NCI-H2196 (cell line): ENCODE measurements around the gene FBF1.
A peak's percentile ranks its signal among the peaks of the same experiment; 100 is the strongest.
"Not testable (repeated sequence)": the region's sequence is repeated elsewhere in the genome, so short reads cannot be mapped to it uniquely, and the experiment has no call there.

Experiments used
- DNase-seq: peaks from one replicate; lab custom pipeline; 2025; ENCODE audit not compliant: unreplicated experiment; lab: John Stamatoyannopoulos, UW

Gene FBF1, protein sequence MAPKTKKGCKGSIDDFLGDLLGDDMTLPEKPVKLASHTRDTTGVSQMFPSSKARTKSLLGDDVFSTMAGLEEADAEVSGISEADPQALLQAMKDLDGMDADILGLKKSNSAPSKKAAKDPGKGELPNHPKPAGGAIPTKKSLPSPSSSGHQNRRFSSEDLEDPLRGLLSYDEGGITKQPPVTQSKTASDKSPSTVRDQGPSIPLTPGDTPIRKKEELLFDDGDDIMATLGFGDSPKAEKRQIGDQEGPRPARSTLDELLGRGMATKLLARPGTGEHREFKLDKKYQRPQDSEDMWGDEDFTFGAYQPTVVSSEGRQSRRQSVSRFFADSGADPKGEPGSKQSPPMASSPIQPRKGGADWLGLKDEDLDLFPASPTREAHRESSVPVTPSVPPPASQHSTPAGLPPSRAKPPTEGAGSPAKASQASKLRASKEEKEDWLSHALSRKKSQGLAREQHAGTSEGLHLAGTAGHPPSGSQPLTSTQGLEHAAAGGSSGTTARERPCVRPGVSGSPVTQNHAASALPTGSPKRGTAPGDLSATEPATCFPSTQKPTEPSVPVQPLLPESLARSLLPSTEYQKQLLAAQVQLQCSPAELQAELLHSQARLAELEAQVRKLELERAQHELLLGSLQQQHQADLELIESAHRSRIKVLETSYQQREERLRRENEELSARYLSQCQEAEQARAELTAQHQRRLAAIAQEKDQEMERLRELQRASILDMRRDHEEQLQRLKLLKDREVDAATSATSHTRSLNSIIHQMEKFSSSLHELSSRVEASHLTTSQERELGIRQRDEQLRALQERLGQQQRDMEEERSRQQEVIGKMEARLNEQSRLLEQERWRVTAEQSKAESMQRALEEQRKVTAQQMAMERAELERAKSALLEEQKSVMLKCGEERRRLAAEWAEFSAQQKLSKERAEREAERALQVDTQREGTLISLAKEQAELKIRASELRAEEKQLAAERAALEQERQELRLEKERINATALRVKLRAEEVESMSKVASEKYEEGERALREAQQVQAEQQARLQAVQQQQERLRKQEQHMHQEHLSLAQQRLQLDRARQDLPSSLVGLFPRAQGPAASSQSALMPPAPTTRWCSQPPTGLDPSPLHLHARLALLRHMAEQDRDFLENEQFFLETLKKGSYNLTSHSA

DNA sequence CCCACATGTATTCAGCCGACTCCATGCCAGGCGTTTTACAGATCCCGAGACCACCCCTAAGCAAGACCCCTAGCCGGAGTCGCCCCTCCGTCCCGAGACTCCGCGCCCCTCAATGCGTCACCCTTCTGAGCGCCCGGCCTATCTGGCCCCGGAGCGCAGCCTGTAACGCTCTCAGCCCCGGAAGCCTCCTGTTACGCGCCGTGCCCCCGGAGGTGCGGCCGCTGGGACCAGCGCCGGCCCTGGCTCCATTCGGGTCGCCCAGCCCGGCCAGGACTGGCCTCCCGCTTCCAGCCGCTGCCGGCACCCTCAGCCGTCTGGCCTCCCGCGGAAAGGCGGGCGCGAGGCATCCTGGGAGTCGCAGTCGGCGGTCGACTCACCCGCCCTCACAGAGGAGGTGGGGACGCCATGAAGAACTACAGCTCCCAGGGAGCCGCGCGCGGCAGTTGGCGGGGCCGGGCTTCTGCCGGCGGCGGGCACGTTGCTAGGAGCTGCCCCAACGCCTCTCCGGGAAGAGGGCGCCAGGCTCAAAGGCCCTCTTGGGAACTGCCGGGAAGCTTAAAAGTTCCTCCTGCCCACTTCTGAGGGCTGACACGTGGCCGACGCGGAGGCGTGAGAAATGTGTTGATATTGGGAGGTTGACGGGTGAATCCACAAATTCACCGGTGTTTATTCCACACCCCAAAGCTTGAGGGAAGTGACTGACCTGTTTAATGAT is at the start of gene FBF1:
Gene FBF1 (minus strand): TSS at position 316 of the 715 bp plus-strand sequence. CDS start 2,893 bp downstream, outside the sequence.
- DNase-seq: peak; percentile 99

DNA sequence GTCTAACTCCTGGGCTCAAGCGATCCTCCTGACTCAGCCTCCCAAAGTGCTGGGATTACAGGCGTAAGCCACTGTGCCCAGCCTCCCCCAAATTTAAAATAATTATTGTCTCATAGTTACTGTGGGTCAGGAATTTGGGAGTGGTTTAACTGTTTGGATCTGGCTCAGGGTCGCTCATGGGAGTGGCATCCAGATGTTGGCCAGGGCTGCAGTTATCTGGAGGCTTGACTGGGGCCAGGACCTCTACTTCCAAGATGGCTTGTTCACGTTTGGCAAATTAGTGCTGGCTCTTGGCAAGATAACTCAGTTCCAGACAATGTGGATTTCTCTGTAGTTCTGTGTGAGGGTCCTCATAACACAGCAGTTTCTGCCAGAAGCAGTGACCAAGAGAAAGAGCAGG is 46.2 kb upstream of the FBF1 start:
- DNase-seq: no peak

DNA sequence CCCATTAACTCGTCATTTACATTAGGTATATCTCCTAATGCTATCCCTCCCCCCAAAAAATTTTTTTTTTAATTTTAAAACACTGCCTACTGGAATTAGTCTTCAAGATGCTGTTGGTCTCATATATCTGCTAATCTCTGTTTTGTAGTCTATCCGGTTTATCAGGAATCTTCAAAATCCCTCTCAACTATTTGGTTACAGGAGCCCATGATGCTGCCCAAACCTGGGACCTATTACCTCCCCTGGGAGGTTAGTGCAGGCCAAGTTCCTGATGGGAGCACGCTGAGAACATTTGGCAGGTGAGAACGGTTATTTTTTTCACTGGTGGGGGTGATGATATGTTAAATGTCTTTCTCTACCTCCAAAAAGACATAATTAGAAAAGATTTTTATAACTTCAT is 45.1 kb upstream of the FBF1 start:
- no peak for DNase-seq

DNA sequence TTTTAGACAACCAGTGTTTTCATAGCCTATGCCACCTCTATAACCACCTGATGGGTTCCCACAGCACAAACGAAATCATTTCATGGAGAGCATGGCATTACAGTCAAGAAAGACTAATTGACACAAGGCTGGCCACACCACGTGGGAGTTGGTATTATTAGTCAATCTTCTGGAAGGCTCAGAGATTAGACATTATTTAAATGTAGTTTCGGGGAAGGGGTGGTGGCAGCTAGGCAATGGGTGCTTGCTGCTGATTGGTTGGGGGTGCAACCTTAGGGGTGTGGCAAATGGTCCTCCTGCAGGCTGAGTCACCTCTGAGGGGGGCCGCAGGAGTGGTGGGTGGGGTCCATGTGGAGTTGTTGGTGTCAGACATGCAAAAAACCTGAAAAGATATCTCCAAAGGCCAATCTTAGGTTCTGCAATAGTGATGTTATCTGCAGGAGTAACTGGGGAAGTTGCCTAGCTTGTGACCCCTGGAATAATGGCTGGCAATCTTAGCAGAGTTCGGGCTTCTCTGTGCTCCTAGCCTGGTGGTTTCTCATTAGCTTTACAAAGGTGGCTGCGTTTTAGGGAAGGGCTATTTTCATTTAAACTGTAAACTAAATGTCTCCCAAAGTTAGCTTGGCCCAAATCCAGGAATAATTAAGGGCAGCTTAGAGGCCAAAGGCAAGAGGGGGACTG is 42.8 kb upstream of the FBF1 start:
- no peak for DNase-seq

DNA sequence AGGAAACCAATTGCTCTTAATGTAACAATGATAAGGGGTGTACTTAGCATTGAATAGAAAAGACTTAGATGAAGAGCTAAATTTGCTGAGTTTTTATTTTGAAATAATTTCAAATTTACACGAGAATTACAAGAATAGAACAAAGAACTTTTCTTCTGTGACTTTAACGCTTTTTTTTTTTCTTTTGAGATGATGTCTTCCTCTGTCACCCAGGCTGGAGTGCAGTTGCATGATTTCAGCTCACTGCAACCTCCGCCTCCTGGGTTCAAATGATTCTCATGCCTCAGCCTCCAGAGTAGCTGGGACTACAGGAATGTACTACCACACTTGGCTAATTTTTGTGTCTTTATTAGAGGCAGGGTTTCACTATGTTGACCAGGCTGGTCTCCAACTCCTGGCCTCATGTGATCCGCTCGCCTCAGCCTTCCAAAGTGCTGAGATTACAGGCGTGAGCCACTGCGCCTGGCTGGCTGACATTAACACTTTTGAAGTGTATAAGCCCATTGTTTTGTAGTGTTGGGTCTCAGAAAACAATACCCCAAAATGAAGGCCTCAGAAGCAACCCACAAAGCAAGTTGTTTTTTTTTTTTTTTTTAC is 40.3 kb upstream of the FBF1 start:
- DNase-seq: no peak

DNA sequence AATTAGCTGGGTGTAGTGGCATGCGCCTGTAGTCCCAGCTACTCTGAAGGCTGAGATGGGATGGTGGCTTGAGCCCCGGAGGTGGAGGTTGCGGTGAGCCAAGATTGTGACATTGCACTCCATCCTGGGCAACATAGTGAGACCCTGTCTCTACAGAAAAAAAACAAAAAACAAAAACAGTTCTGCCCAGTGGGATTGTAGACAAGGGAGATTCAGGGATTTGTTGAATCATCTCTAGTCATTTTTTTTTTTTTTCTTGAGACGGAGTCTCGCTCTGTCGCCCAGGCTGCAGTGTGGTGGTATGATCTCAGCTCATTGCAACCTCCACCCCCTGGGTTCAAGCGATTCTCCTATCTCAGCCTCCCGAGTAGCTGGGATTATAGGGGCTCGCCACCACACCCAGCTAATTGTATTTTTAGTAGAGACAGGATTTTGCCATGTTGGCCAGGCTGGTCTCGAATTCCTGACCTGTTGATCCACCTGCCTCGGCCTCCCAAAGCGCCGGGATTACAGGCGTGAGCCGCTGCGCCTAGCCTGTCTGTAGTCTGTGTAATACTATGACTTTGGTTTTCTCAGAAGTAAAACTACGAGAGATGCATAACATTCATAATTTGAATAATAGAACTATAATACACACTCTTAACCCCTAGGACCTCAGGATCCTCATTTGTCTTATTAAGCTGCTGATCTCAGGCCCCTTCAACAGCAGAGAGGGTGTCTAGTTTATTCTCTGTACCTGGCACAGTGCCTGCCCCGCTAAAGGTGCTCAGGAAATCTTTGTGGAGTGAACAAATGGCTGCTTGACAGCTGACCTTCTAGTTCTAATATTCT is 39.6 kb upstream of the FBF1 start:
- DNase-seq: no peak

DNA sequence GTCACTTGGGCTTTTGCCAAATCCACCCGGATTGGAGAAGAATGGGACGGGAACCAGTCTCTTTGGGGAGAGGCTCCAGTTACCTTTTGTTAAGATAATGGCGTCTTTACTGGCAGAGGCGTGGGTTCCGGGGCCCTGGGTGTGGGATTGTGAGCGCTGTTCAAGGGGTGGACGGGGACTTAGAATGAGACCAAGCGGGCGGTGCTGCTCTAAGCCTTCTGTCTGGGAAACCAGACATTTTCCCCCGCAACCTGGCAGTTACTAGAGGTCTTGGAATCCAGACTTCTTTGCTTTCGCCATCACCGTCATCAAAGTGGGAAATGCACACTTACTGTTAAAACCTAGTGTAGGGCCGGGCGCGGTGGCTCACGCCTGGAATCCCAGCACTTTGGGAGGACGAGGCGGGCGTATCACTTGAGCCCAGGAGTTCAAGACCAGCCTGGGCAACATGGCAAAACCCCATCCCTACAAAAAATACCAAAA is 38.9 kb upstream of the FBF1 start:
- no peak for DNase-seq

DNA sequence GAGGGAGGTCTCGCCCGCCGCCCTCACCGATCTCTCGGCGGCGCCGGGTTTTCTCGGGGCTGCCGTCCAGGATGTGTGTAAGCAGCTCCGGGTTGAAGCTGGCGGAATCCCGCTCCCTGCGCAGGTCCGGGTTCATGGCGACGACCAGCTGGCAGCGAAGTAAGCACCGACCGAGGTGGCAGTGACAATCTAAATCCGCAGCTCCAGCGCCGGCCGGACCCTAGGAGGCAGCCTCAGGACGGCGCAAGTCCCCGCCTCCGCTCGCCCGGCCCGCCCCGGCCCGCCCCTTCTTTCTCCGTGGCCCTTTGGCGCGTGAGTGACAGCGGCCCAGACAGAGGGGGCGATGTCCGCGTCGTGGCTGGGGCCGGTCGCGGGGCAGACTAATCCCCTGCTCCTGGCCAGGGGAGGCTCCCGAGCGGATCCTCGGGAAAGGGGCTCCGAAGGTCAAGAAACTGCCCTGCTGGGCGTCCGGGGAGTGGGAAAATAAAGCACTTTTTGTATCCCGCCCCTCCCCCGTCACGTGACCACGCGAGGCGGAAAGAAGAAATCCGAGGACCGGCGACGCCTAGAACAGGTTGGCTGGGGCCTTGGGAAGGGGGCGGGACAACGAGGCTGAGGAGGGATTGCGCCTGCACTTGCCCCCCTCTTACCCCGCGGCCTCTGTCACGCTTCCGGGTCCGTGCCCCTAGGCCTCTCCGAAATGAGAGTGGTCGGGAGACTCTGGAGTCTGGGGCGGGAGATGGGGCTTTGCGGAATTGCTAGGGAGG is 38.3 kb upstream of the FBF1 start, which contains the start of the genes ACOX1 and TEN1:
Gene ACOX1 (minus strand): TSS at position 229 of the 767 bp plus-strand sequence. CDS start 93 bp downstream, at position 136.
Gene TEN1 (plus strand): TSS at position 303 of the 767 bp plus-strand sequence. CDS start 6,953 bp downstream, outside the sequence.
- DNase-seq: peak; percentile 99

DNA sequence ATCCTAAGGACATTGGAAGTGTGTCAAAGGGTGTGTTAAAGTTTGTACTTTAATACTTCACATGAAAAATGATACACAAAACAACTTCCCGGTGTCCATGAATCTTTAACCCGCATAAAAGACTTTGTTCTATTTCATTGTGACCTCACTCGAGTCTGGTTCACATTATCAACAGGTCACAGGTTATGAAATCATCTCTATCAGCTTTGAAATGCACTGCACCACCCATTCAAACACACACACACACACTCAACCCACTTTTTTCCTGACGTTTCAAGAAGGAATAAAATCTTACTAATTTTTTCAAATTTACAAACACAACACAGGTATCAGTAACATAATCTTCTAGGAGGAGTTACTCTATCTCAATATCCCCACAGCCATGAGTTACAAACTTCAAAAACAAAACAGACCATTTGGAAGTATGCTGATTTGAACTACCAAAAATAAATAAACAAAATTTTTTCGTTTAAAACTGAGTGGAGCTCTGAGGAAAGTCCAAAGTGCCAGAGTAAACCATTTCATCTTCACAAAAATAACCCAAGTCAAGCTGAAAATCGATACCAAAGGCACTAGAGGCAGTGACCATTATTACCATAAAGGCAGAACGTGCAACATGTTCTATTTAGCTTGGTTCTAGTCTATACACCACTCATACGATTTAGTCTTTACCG is 35.5 kb upstream of the FBF1 start:
- no peak for DNase-seq

DNA sequence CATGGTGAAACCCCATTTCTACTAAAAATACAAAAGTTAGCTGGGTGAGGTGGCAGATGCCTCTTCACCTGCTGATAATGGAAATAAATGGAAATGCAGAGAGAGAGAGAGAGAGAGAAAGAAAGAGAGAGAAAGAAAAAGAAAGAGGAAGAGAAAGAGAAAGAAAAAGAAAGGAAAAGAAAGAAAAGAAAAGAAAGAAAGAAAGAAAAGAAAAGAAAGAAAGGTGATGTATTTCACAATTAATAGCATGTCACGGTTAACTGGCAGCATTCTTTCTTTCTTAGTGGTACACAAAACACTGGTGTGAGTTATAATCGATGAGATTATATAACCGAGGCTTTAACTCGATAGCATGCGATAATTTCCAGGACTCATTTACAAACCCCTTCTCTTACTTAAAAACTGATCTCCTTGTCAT is 34.9 kb upstream of the FBF1 start:
- DNase-seq: no peak

DNA sequence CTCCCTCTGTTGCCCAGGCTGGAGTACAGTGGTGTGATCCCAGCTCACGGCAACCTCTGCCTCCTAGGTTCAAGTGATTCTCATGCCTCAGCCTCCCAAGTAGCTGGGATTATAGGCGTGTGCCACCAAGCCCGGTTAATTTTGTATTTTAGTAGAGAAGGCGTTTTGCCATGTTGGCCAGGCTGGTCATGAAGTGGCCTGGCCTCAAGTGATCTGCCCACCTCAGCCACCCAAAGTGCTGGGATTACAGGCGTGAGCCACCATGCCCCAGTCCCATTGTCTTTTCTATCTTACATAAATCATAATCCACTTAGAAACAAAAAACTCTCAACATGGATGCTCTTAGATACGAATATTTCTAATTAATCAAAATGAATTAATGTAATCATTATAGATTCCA is 34.3 kb upstream of the FBF1 start:
- DNase-seq: not testable (repeated sequence)

DNA sequence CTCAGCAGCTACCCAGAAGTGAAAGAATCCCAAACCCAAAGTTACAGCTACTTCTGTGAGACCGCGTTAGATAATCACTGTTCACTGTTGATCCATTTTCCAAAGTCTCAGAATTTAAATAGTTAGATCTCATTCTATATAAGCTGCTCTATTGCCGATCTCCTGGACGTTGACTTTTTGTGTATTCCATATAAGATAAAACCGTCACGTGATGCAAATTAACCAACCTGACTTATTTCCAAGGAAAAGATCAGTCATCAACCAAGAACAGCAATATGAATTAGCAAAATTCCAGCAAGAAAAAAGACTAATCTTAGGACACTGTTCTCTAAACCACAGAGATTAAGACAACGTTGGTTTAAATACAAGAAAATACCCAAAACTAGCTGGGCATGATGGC is 29.8 kb upstream of the FBF1 start:
- DNase-seq: no peak

DNA sequence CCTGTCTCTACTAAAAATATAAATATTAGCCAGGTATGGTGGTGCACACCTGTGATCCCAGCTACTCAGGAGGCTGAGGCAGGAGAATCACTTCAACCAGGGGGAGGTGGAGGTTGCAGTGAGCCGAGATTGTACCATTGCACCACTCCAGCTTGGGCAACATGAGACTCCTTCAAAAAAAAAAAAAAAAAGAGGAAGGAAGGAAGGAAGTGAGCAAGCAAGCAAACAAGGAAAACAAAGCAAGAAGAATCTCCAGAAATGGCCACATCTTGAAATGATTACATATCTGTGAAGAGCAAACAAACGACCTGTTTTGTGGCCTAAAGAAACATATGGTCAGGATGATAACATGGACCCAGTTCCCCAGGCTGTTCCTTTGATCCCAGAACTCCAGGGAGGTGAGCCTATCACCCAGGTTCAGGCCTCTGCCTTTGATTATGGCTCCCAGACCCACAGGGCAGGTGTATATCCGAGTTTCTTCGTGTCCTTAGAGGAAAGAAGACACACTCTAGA is 29.2 kb upstream of the FBF1 start:
- no peak for DNase-seq

DNA sequence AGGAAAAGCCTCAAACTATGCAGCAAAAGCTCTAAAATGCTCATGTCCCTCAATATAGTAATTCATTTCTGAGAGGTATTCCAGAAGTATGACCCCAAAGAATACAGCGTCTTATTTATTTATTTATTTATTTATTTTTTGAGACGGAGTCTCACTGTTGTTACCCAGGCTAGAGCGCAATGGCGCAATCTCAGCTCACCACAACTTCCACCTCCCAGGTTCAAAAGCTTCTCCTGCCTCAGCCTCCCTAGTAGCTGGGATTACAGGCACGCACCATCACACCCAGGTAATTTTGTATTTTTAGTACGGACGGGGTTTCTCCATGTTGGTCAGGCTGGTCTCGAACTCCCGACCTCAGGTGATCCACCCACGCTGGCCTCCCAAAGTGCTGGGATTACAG is 28.2 kb upstream of the FBF1 start:
- not testable (repeated sequence) for DNase-seq

DNA sequence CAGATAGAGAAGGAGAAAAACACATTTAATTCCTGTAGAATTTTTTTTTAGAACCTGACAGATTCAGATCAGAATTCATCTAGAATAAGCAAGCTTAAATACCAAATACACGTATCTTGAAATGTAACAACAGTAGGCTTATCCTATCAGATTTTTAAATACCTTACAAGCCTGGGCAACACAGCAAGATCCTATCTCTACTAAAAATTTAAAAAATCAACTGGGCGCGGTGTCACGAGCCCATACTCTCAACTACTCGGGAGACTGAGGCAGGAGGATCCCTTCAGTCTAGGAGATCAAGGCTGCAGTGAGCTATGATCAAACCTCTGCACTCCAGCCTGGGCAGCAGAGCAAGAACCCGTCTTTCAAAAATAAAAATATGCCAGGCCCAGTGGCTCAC is 24.6 kb upstream of the FBF1 start:
- DNase-seq: no peak

DNA sequence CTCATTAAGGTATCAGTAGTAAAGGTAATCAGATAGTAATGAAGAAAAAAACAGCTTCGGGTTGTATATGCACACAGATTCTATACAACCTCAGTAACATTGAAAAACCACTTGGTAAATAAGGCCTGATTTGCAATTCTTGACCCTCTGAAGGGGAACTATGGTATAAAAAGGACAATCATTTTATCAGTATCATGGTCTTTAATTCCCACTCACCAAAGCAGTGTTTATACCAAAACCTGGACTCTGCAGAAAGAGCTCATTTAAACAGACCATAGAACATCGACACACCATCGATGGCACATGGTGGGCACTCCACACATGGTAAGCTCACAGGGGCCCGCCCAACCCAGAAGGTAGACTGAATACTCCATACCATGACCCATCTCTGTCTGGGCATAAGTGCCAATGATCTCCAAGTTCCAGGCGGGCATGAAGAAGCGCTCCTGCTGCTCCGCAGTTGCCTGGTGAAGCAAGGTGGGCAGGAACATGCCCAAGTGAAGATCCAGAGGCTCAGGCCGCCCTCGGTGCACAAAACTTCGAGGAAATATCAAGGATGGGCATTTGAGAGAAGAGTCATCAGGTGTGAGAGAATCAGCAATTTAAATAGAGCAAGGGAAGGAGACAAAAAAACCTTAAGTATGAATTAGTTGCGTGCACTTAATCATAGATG is 19.1 kb upstream of the FBF1 start:
- no peak for DNase-seq
